Cardiac muscle cell (in vitro differentiated cells and primary cell): ENCODE results near the gene WHRN. TPM values are rescaled to one million over a fixed set of nuclear protein-coding genes. Genes with fewer than 3 reads are reported as not detected.
A peak's percentile ranks its signal among the peaks of the same experiment; 100 is the strongest.

ENCODE experiments used
- DNase-seq, 2 donors: peaks; one replicate each; pipeline versions ENCODE4 v3.0.0 to v3.0.0-alpha.2; 2010 to 2017; ENCODE audit warnings: low read depth in 1 of 2, low spot score in 1 of 2
- H3K27ac ChIP-seq: fragments of 200-600 bp; sonication (generic); 2 replicates; pipeline ENCODE4 v1.5.1; 2016
- H3K27me3 ChIP-seq: fragments of 200-600 bp; sonication (generic); 2 replicates; pipeline ENCODE4 v1.6.0; 2016; ENCODE audit warnings: control low read depth
- H3K36me3 ChIP-seq: fragments of 200-600 bp; sonication (generic); 2 replicates; pipeline ENCODE4 v1.5.1; 2016; ENCODE audit warnings: control low read depth
- H3K4me1 ChIP-seq: fragments of 200-600 bp; sonication (generic); 2 replicates; pipeline ENCODE4 v1.8.1; 2017; ENCODE audit warnings: low read depth, mild to moderate bottlenecking, mixed run types
- H3K4me3 ChIP-seq: fragments of 200-600 bp; sonication (generic); 2 replicates; pipeline ENCODE4 v1.5.1; 2016; ENCODE audit warnings: mild to moderate bottlenecking
- H3K9me3 ChIP-seq: fragments of 200-600 bp; sonication (generic); 2 replicates; pipeline ENCODE4 v1.5.1; 2017; ENCODE audit warnings: low read depth, mild to moderate bottlenecking, control low read depth
- polyA plus RNA-seq: library from polyadenylated mRNA; unstranded; fragments of >200 nt; fragmentation: Nextera tagmentation; extraction: Ambion mirVana; gene quantifications from 2 replicates; pipeline ENCODE4 v1.2.1, GENCODE V29; 2016
- total RNA-seq: library from RNA; depleted of rRNA; stranded (reverse); fragments of >200 nt; gene quantifications from 2 replicates; pipeline ENCODE4 v1.2.3, GENCODE V29; 2016
- TF ChIP-seq, protein P1 (sequence below): IDR thresholded peaks from 2 replicates; pipeline ENCODE4 v1.5.1; 2012; ENCODE audit warnings: low read depth, mild to moderate bottlenecking, low read length

WHRN gene
- total and polyA plus RNA-seq, 2 experiments from 2014 or later = 10.8 to 12.5 TPM

GRCh38 chr9:114482593-114482992 is 22.7 kb downstream of the WHRN start:
- no peak overlapping the region for H3K27ac ChIP-seq

DNA sequence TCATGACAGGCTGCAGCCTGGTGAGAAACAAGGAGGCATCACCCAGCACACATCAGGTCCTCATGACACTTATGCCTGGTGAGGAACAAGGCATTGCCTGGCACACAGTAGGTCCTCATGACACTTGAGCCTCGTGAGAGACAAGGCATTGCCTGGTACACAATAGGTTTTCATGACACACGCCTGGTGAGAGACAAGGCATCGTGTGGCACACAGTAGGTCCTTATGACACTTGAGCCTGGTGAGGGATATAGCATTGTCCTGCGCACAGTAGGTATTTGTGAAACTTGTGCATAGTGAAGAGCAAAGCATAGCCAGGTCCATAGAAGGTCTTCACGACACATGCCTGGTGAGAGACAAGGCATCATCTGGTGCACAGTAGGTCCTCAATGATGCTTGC is 23.5 kb downstream of the WHRN start:
- Histone ChIP-seq H3K27ac (no peak overlapping the region), H3K4me1 (peaks cover 6% of the 10 kb centered on the region), H3K9me3 (no peaks in the 10 kb centered on the region), H3K36me3 (no peaks in the 10 kb centered on the region), H3K27me3 (no peaks in the 10 kb centered on the region), H3K4me3 (no peak overlapping the region)
- no peak for DNase-seq
- TF ChIP-seq, protein P1, sequence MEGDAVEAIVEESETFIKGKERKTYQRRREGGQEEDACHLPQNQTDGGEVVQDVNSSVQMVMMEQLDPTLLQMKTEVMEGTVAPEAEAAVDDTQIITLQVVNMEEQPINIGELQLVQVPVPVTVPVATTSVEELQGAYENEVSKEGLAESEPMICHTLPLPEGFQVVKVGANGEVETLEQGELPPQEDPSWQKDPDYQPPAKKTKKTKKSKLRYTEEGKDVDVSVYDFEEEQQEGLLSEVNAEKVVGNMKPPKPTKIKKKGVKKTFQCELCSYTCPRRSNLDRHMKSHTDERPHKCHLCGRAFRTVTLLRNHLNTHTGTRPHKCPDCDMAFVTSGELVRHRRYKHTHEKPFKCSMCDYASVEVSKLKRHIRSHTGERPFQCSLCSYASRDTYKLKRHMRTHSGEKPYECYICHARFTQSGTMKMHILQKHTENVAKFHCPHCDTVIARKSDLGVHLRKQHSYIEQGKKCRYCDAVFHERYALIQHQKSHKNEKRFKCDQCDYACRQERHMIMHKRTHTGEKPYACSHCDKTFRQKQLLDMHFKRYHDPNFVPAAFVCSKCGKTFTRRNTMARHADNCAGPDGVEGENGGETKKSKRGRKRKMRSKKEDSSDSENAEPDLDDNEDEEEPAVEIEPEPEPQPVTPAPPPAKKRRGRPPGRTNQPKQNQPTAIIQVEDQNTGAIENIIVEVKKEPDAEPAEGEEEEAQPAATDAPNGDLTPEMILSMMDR = no peak

More at GRCh38 chr9:114482593-114482992, 22.7 kb downstream of the WHRN start:
- Histone ChIP-seq H3K4me1 (peaks cover 6% of the 10 kb centered on the region), H3K27me3 (no peaks in the 10 kb centered on the region), H3K4me3 (no peak overlapping the region), H3K36me3 (no peaks in the 10 kb centered on the region), H3K9me3 (no peaks in the 10 kb centered on the region)
- peak in 1 of 2 donors; percentile 31 for DNase-seq
- TF ChIP-seq, protein P1 = no peak

DNA sequence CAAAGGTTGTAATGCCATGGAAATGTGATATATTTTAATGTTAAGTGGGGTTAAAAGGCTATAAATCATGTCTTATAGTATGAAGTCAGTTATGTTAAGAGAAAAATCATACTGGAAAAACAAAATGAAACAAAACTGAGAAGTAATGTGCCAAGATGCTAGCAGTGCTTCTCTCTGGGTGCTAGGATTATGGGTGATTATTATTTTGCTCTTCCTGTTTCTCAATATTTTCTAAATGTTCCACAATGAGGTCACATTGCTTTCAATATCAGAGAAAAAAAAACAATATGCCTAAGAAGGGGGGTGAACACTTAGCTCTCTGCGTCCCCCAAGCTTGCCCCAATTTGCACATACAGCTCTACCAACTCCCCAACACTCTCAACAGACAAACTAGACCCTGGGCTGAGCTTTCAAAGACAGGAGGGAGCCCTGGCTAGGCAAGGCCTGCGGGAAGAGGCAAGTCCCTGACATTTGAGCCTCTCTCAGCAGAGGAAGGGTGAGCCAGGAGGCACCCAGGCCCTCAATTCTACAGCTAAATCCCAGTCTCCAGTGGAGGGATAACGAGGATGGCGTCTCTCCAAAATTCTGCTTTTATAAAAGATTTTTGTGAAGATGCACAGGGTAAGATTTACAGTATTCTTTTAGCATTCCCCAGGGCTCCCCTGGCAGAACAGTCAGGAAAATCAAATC is 24.4 kb downstream of the WHRN start:
- no peak overlapping the region for H3K27ac ChIP-seq
- no peaks in the 10 kb centered on the region for H3K27me3 ChIP-seq
- TF ChIP-seq, protein P1 = no peak
- H3K4me1 ChIP-seq = peaks cover 6% of the 10 kb centered on the region
- no peak overlapping the region for H3K4me3 ChIP-seq
- H3K36me3 ChIP-seq = no peaks in the 10 kb centered on the region
- DNase-seq = no peak
- no peaks in the 10 kb centered on the region for H3K9me3 ChIP-seq

GRCh38 chr9:114478871-114479270 is 26.4 kb downstream of the WHRN start:
- peaks cover 6% of the 10 kb centered on the region for H3K4me1 ChIP-seq
- H3K9me3 ChIP-seq = no peaks in the 10 kb centered on the region
- no peaks in the 10 kb centered on the region for H3K36me3 ChIP-seq
- H3K27ac ChIP-seq = no peak overlapping the region
- DNase-seq = no peak
- no peak overlapping the region for H3K4me3 ChIP-seq
- TF ChIP-seq, protein P1 = no peak
- no peaks in the 10 kb centered on the region for H3K27me3 ChIP-seq

DNA sequence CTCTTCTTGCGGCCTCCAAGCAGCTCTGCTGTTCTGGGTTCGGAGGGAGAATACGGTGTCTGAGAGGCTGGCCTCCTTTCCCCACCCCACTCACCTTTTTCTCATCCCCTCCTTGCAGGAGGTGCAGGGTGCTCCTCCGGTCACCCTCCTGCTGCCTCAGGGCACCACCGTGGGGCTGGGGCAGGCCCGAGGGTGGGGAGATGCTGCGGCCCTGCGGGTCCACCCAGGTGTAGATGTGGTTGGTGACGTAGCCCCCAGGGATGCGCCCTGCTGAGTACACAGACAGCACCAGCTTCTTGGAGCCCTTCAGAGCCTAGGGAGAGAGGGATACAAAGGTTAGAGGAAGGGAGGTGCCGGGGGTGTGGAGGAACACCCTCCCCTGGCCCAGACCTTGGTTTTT is 26.8 kb downstream of the WHRN start:
- no peaks in the 10 kb centered on the region for H3K27me3 ChIP-seq
- no peak for DNase-seq
- H3K4me3 ChIP-seq = no peak overlapping the region
- H3K4me1 ChIP-seq = peaks cover 6% of the 10 kb centered on the region
- no peaks in the 10 kb centered on the region for H3K36me3 ChIP-seq
- H3K27ac ChIP-seq = no peak overlapping the region
- TF ChIP-seq, protein P1 = no peak
- H3K9me3 ChIP-seq = no peaks in the 10 kb centered on the region
